ENCODE measurements around the gene GJB5.

GJB5 gene

GRCh38 chr1:34786521-34787325 lies 31.9 kb downstream of the GJB5 start:
- Histone ChIP-seq H4K20me1 (ENCODE audit: control insufficient read depth, insufficient read depth, low read depth, low read length) (no peaks in the 10 kb centered on the region), H3F3A (ENCODE audit: control insufficient read depth, insufficient read depth) (no peaks in the 10 kb centered on the region), H3K9me3 (ENCODE audit: control insufficient read depth, insufficient read depth, low read length) (no peaks in the 10 kb centered on the region), H3K27me3 (ENCODE audit: control insufficient read depth, low read length) (peaks cover 8% of the 10 kb centered on the region; the same call in 1 of the 2 replicates), H3K9me2 (replicated peaks; ENCODE audit: control insufficient read depth, low read length) (no peaks in the 10 kb centered on the region), H3K4me3 (ENCODE audit: low read length) (no peak overlapping the region), H3K36me3 (ENCODE audit: control insufficient read depth, low read length) (no peaks in the 10 kb centered on the region), H3K27ac (ENCODE audit: low read depth, low read length) (no peak overlapping the region), H3K4me1 (ENCODE audit: control insufficient read depth, low read length) (no peaks in the 10 kb centered on the region), H3K79me2 (ENCODE audit: control insufficient read depth, low read length) (no peaks in the 10 kb centered on the region), H3K4me2 (ENCODE audit: low read length) (no peak overlapping the region)
- TF ChIP-seq EZH2phosphoT487 (IDR thresholded peaks at IDR 0.05; ENCODE audit: borderline replicate concordance, low read length) (no peak), CTCF (IDR thresholded peaks at IDR 0.05; ENCODE audit: low read depth, low read length, poor library complexity, severe bottlenecking) (peak; percentile 87)

GRCh38 chr1:34787461-34788420 lies 32.9 kb downstream of the GJB5 start:
- no peaks in the 10 kb centered on the region for H3K9me2 ChIP-seq (replicated peaks; ENCODE audit: control insufficient read depth, low read length)
- TF ChIP-seq EZH2phosphoT487 (IDR thresholded peaks at IDR 0.05; ENCODE audit: borderline replicate concordance, low read length): no peak
- peak; percentile 62 for TF ChIP-seq CTCF (IDR thresholded peaks at IDR 0.05; ENCODE audit: low read depth, low read length, poor library complexity, severe bottlenecking)

GRCh38 chr1:34790985-34791384 lies 36.1 kb downstream of the GJB5 start:
- peaks cover 15% of the 10 kb centered on the region; the same call in 1 of the 2 replicates for H3K27me3 ChIP-seq (ENCODE audit: control insufficient read depth, low read length)
- no peaks in the 10 kb centered on the region for H3K4me1 ChIP-seq (ENCODE audit: control insufficient read depth, low read length)
- no peaks in the 10 kb centered on the region for H3K9me3 ChIP-seq (ENCODE audit: control insufficient read depth, insufficient read depth, low read length)
- H3K4me2 ChIP-seq (ENCODE audit: low read length): no peak overlapping the region
- no peak overlapping the region for H3K4me3 ChIP-seq (ENCODE audit: low read length)
- no peaks in the 10 kb centered on the region for H3K79me2 ChIP-seq (ENCODE audit: control insufficient read depth, low read length)
- no peaks in the 10 kb centered on the region for H4K20me1 ChIP-seq (ENCODE audit: control insufficient read depth, insufficient read depth, low read depth, low read length)
- no peak overlapping the region for H3K27ac ChIP-seq (ENCODE audit: low read depth, low read length)
- no peak for TF ChIP-seq EZH2phosphoT487 (IDR thresholded peaks at IDR 0.05; ENCODE audit: borderline replicate concordance, low read length)
- no peaks in the 10 kb centered on the region for H3F3A ChIP-seq (ENCODE audit: control insufficient read depth, insufficient read depth)
- no peaks in the 10 kb centered on the region for H3K9me2 ChIP-seq (replicated peaks; ENCODE audit: control insufficient read depth, low read length)
- H3K36me3 ChIP-seq (ENCODE audit: control insufficient read depth, low read length): no peaks in the 10 kb centered on the region

More at GRCh38 chr1:34787461-34788420, 32.9 kb downstream of the GJB5 start:
- no peaks in the 10 kb centered on the region for H3K4me1 ChIP-seq (ENCODE audit: control insufficient read depth, low read length)
- H3K27ac ChIP-seq (ENCODE audit: low read depth, low read length): no peak overlapping the region
- H4K20me1 ChIP-seq (ENCODE audit: control insufficient read depth, insufficient read depth, low read depth, low read length): no peaks in the 10 kb centered on the region
- H3K9me3 ChIP-seq (ENCODE audit: control insufficient read depth, insufficient read depth, low read length): no peaks in the 10 kb centered on the region
- H3K79me2 ChIP-seq (ENCODE audit: control insufficient read depth, low read length): no peaks in the 10 kb centered on the region
- no peaks in the 10 kb centered on the region for H3K36me3 ChIP-seq (ENCODE audit: control insufficient read depth, low read length)
- H3F3A ChIP-seq (ENCODE audit: control insufficient read depth, insufficient read depth): no peaks in the 10 kb centered on the region
- H3K4me3 ChIP-seq (ENCODE audit: low read length): no peak overlapping the region
- no peak overlapping the region for H3K4me2 ChIP-seq (ENCODE audit: low read length)
- H3K27me3 ChIP-seq (ENCODE audit: control insufficient read depth, low read length): peaks cover 15% of the 10 kb centered on the region; the same call in 1 of the 2 replicates
